HG03135 (cell line): Measurements from ENCODE around the gene CDH12.
"Not testable (repeated sequence)": the region's sequence is repeated elsewhere in the genome, so short reads cannot be mapped to it uniquely, and the experiment has no call there.

Experiments used
- ATAC-seq: cut with Tn5 transposase; IDR thresholded peaks from one replicate; pipeline ENCODE4 v1.9.1; 2021; ENCODE audit warnings: mild to moderate bottlenecking, moderate library complexity; ENCODE audit not compliant: unreplicated experiment

Gene CDH12

GRCh38 chr5:22651355-22651754 is 201.8 kb downstream of the CDH12 start:
- ATAC-seq = no peak

GRCh38 chr5:22650511-22650910 is 202.6 kb downstream of the CDH12 start:
- no peak for ATAC-seq

- ATAC-seq = no peak
Observed at GRCh38 chr5:22649074-22649473, 204.1 kb downstream of the CDH12 start.

GRCh38 chr5:22644859-22645258 is 208.3 kb downstream of the CDH12 start:
- ATAC-seq = no peak

GRCh38 chr5:22643356-22643755 is 209.8 kb downstream of the CDH12 start:
- no peak for ATAC-seq

- ATAC-seq = no peak
Observed at GRCh38 chr5:22631683-22632082, 221.5 kb downstream of the CDH12 start.

GRCh38 chr5:22627029-22627428 is 226.1 kb downstream of the CDH12 start:
- ATAC-seq = no peak

GRCh38 chr5:22625451-22625850 is 227.7 kb downstream of the CDH12 start:
- no peak for ATAC-seq

- ATAC-seq = no peak
Observed at GRCh38 chr5:22621084-22621483, 232.1 kb downstream of the CDH12 start.

GRCh38 chr5:22615964-22616363 is 237.2 kb downstream of the CDH12 start:
- no peak for ATAC-seq

GRCh38 chr5:22614486-22615094 is 238.6 kb downstream of the CDH12 start:
- ATAC-seq = no peak

- ATAC-seq = no peak
Observed at GRCh38 chr5:22612928-22613327, 240.2 kb downstream of the CDH12 start.

- ATAC-seq = no peak
Observed at GRCh38 chr5:22611327-22611726, 241.8 kb downstream of the CDH12 start.

GRCh38 chr5:22607498-22607897 is 245.6 kb downstream of the CDH12 start:
- ATAC-seq = not testable (repeated sequence)

- no peak for ATAC-seq
Observed at GRCh38 chr5:22605473-22605872, 247.7 kb downstream of the CDH12 start.

GRCh38 chr5:22604711-22605110 is 248.4 kb downstream of the CDH12 start:
- no peak for ATAC-seq

- ATAC-seq = no peak
Observed at GRCh38 chr5:22598796-22599195, 254.3 kb downstream of the CDH12 start.

GRCh38 chr5:22596404-22596970 is 256.7 kb downstream of the CDH12 start:
- ATAC-seq = no peak

GRCh38 chr5:22594491-22594890 is 258.7 kb downstream of the CDH12 start:
- ATAC-seq = no peak

GRCh38 chr5:22593592-22593991 is 259.6 kb downstream of the CDH12 start:
- peak; percentile 80 for ATAC-seq

- no peak for ATAC-seq
Observed at GRCh38 chr5:22591461-22591860, 261.7 kb downstream of the CDH12 start.

- no peak for ATAC-seq
Observed at GRCh38 chr5:22590677-22591268, 262.4 kb downstream of the CDH12 start.

GRCh38 chr5:22577711-22578110 is 275.4 kb downstream of the CDH12 start:
- ATAC-seq = no peak
